ENCODE measurements around the gene FCGR2B.
A peak's percentile ranks its signal among the peaks of the same experiment; 100 is the strongest.
"Not testable (repeated sequence)": the region's sequence is repeated elsewhere in the genome, so short reads cannot be mapped to it uniquely, and the experiment has no call there.

The FCGR2B gene

GRCh38 chr1:161691846-161692245 lies 28.9 kb downstream of the FCGR2B start:
- TF ChIP-seq CTCF (IDR thresholded peaks at IDR 0.05; ENCODE audit: insufficient read depth, low read length, missing control alignments) = no peak
- DNase-seq (ENCODE audit: low read depth, low spot score) = no peak
- POLR2A ChIA-PET = interaction anchor here (0.6 kb wide), 1 partner anchor 47 kb away, joined by 3 read pairs; no protein-coding TSS in a partner anchor
- H3K4me3 ChIP-seq (ENCODE audit: low read depth, low read length) = no peak overlapping the region
- CTCF ChIA-PET = interaction anchor here (1.6 kb wide), 2 partner anchors 10 to 11 kb away, joined by 3 read pairs; no protein-coding TSS in a partner anchor

- POLR2A ChIA-PET; DNase-seq (ENCODE audit: low read depth, low spot score); H3K4me3 ChIP-seq (ENCODE audit: low read depth, low read length): not testable (repeated sequence)
- CTCF ChIA-PET = interaction anchor here (0.9 to 1.6 kb wide), 3 partner anchors 8 to 12 kb away, joined by 3 read pairs; no protein-coding TSS in a partner anchor
Observed at GRCh38 chr1:161693020-161693712, 30.2 kb downstream of the FCGR2B start.

GRCh38 chr1:161698302-161698701 lies 35.4 kb downstream of the FCGR2B start:
- H3K4me3 ChIP-seq (ENCODE audit: low read depth, low read length); POLR2A ChIA-PET; DNase-seq (ENCODE audit: low read depth, low spot score): not testable (repeated sequence)
- CTCF ChIA-PET = interaction anchor here (0.8 kb wide), 1 partner anchor 42 kb away, joined by 3 read pairs; no protein-coding TSS in a partner anchor

- no peak for TF ChIP-seq CTCF (IDR thresholded peaks at IDR 0.05; ENCODE audit: insufficient read depth, low read length, missing control alignments)
- no peak for DNase-seq (ENCODE audit: low read depth, low spot score)
- CTCF ChIA-PET = interaction anchor here (1.4 kb wide), 1 partner anchor 10 kb away, joined by 3 read pairs; no protein-coding TSS in a partner anchor
- POLR2A ChIA-PET = no interaction called here
- no peak overlapping the region for H3K4me3 ChIP-seq (ENCODE audit: low read depth, low read length)
Observed at GRCh38 chr1:161702250-161702649, 39.3 kb downstream of the FCGR2B start.

- POLR2A ChIA-PET = no interaction called here
- no peak for TF ChIP-seq CTCF (IDR thresholded peaks at IDR 0.05; ENCODE audit: insufficient read depth, low read length, missing control alignments)
- CTCF ChIA-PET = interaction anchor here (1.0 kb wide), 1 partner anchor 13 kb away, joined by 3 read pairs; no protein-coding TSS in a partner anchor
- DNase-seq (ENCODE audit: low read depth, low spot score) = no peak
- H3K4me3 ChIP-seq (ENCODE audit: low read depth, low read length) = no peak overlapping the region
Observed at GRCh38 chr1:161705537-161705936, 42.6 kb downstream of the FCGR2B start.

GRCh38 chr1:161706113-161706481 lies 43.2 kb downstream of the FCGR2B start:
- no peak for TF ChIP-seq CTCF (IDR thresholded peaks at IDR 0.05; ENCODE audit: insufficient read depth, low read length, missing control alignments)
- no peak overlapping the region for H3K4me3 ChIP-seq (ENCODE audit: low read depth, low read length)
- DNase-seq (ENCODE audit: low read depth, low spot score) = no peak
- POLR2A ChIA-PET = interaction anchor here (1.2 to 1.4 kb wide), 2 partner anchors 16 to 21 kb away, joined by 4 read pairs; no protein-coding TSS in a partner anchor
- CTCF ChIA-PET = interaction anchor here (1.7 kb wide), 1 partner anchor 20 kb away, joined by 5 read pairs; no protein-coding TSS in a partner anchor

- DNase-seq (ENCODE audit: low read depth, low spot score) = peak; percentile 81
- H3K4me3 ChIP-seq (ENCODE audit: low read depth, low read length) = no peak within 1 kb of the TSS
- ChIA-PET POLR2A (interaction anchor here (1.2 to 1.4 kb wide), 2 partner anchors 16 to 20 kb away, joined by 4 read pairs; no protein-coding TSS in a partner anchor), CTCF (interaction anchor here (1.4 to 1.7 kb wide), 4 partner anchors 20 to 219 kb away, joined by 3 to 5 read pairs (median 4); no protein-coding TSS in a partner anchor)
- no peak for TF ChIP-seq CTCF (IDR thresholded peaks at IDR 0.05; ENCODE audit: insufficient read depth, low read length, missing control alignments)
Observed at GRCh38 chr1:161706482-161707347, 43.8 kb downstream of the FCGR2B start, which contains the start of gene FCRLA. Gene FCRLA, plus strand, starts transcription at chr1:161707229. Its CDS starts 36 bp downstream, at chr1:161707265.

Measured in AG04449 (cell line).